Caco-2 (cell line): ENCODE data around the gene INPP5E. TPM values are rescaled to one million over a fixed set of nuclear protein-coding genes. Genes with fewer than 3 reads are reported as not detected.
A peak's percentile ranks its signal among the peaks of the same experiment; 100 is the strongest.

Source experiments
- BruUV-seq: library from RNA; stranded (reverse); fragments of 400-500 nt; replicated peaks from 2 replicates; lab custom pipeline; 2021; lab: Mats Ljungman, UMichigan
- CTCF ChIA-PET: fragments of 300-600 bp; sonication (Branson Sonifier 250); formaldehyde crosslinking; loops from one replicate; lab custom pipeline; 2022; ENCODE audit warnings: antibody characterized with exemption; lab: Charles Lee
- POLR2A ChIA-PET: fragments of 300-600 bp; sonication (Branson Sonifier 250); formaldehyde crosslinking; loops from one replicate; lab custom pipeline; 2022; ENCODE audit warnings: antibody characterized with exemption; lab: Charles Lee
- DNase-seq, 2 experiments: peaks; one replicate each; pipeline versions ENCODE4 v3.0.0 to v3.0.0-alpha.2; 2020 to 2022
- H3K27me3 ChIP-seq: replicated peaks from 2 replicates; pipeline ENCODE4 v1.6.0; 2011; ENCODE audit warnings: low read length; ENCODE audit not compliant: control insufficient read depth, insufficient read depth
- H3K36me3 ChIP-seq: 2 replicates; pipeline ENCODE4 v1.5.1; 2011; ENCODE audit warnings: low read length; ENCODE audit not compliant: control insufficient read depth, insufficient read depth
- H3K4me1 ChIP-seq: fragments of 250-450 bp; sonication (Bioruptor Pico); 2 replicates; pipeline ENCODE4 v1.5.1; 2020; ENCODE audit warnings: mild to moderate bottlenecking
- H3K4me3 ChIP-seq: 2 replicates; pipeline ENCODE4 v1.5.1; 2011; ENCODE audit warnings: low read depth, mild to moderate bottlenecking, control low read depth, low read length
- H3K9me3 ChIP-seq: fragments of 250-450 bp; sonication (Bioruptor Pico); 2 replicates; pipeline ENCODE4 v1.5.1; 2020; ENCODE audit warnings: mild to moderate bottlenecking, moderate library complexity
- H3K27ac Mint-ChIP-seq: one replicate; pipeline ENCODE4 v1.8.0; 2022; ENCODE audit warnings: mixed read lengths; ENCODE audit not compliant: unreplicated experiment
- H3K27me3 Mint-ChIP-seq: one replicate; pipeline ENCODE4 v1.8.0; 2022; ENCODE audit warnings: mixed read lengths; ENCODE audit not compliant: insufficient read depth, unreplicated experiment
- H3K36me3 Mint-ChIP-seq: one replicate; pipeline ENCODE4 v1.8.0; 2022; ENCODE audit warnings: mild to moderate bottlenecking, mixed read lengths; ENCODE audit not compliant: insufficient read depth, unreplicated experiment
- H3K4me1 Mint-ChIP-seq: one replicate; pipeline ENCODE4 v1.8.0; 2022; ENCODE audit warnings: low read depth, mixed read lengths; ENCODE audit not compliant: unreplicated experiment
- H3K4me3 Mint-ChIP-seq: one replicate; pipeline ENCODE4 v1.8.0; 2022; ENCODE audit warnings: mild to moderate bottlenecking, moderate library complexity, mixed read lengths; ENCODE audit not compliant: unreplicated experiment
- H3K9me3 Mint-ChIP-seq: one replicate; pipeline ENCODE4 v1.8.0; 2022; ENCODE audit warnings: mixed read lengths; ENCODE audit not compliant: unreplicated experiment
- CTCF ChIP-seq, 2 experiments: fragments of 200-600 bp in 1 of 2; IDR thresholded peaks; 1 replicate in 1 of 2; 2 replicates in 1 of 2; pipeline versions ENCODE4 v1.5.1 to v1.8.0; 2011 to 2022; ENCODE audit warnings: antibody characterized with exemption in 1 of 2, control low read depth in 1 of 2, inconsistent platforms in 1 of 2, low read depth in 1 of 2, low read length in 1 of 2, mild to moderate bottlenecking in 1 of 2, moderate library complexity in 1 of 2; ENCODE audit not compliant: insufficient read depth in 1 of 2, severe bottlenecking in 1 of 2, unreplicated experiment in 1 of 2
- intact Hi-C: fragments of 100-400 bp; cut with micrococcal nuclease; formaldehyde crosslinking; loops from one replicate; pipeline ENCODE4 v1.10.0; 2022; ENCODE audit not compliant: unreplicated experiment
- total RNA-seq: library from RNA; stranded (reverse); gene quantifications from 2 replicates; pipeline ENCODE4 v1.2.3, GENCODE V29; 2022

INPP5E gene
- total RNA-seq, 1 experiment from 2014 or later = 18.6 TPM

- peak; percentile 71 to 87 for TF ChIP-seq CTCF (IDR thresholded peaks at IDR 0.05; ENCODE audit: insufficient read depth in 1 of 2, low read depth in 1 of 2, low read length in 1 of 2, severe bottlenecking in 1 of 2, unreplicated experiment in 1 of 2)
- Mint-ChIP-seq H3K9me3 (no peaks in the 10 kb centered on the region), H3K36me3 (peaks cover 79% of the 10 kb centered on the region), H3K27ac (peak within 1 kb of the TSS; percentile 90), H3K27me3 (no peaks in the 10 kb centered on the region), H3K4me1 (peaks cover 20% of the 10 kb centered on the region), H3K4me3 (peak within 1 kb of the TSS; percentile 91)
- H3K4me3 ChIP-seq = peak within 1 kb of the TSS; percentile 96
- no TSS peak for BruUV-seq
- CTCF ChIA-PET = interaction anchor here (0.6 to 1.8 kb wide), 5 partner anchors 9 to 100 kb away, joined by 3 to 7 read pairs (median 4); no protein-coding TSS in a partner anchor
- no peaks in the 10 kb centered on the region for H3K36me3 ChIP-seq
- no peaks in the 10 kb centered on the region for H3K4me1 ChIP-seq
- peak; percentile 85 to 93 for DNase-seq
- POLR2A ChIA-PET = interaction anchor here (0.5 to 1.1 kb wide), 2 partner anchors 10 to 66 kb away, joined by 4 to 12 read pairs; partner anchors contain the start of genes ENTR1 and PMPCA
- H3K9me3 ChIP-seq = no peaks in the 10 kb centered on the region
- intact Hi-C loops = loop anchor here (1.0 kb wide), 2 partner anchors 55 to 88 kb away; no protein-coding TSS in a partner anchor
- no peaks in the 10 kb centered on the region for H3K27me3 ChIP-seq
These were observed 39.4 kb downstream of the INPP5E start, which contains the start of gene SNAPC4 for GRCh38 chr9:136400038-136400834. TSS of gene SNAPC4 (minus strand) at chr9:136400170. CDS start at chr9:136398428, 1,742 bp downstream.

- intact Hi-C loops = loop anchor here (1.0 to 5.0 kb wide), 3 partner anchors 37 to 87 kb away; partner anchors contain the start of gene DNLZ
- Histone ChIP-seq H3K9me3 (no peaks in the 10 kb centered on the region), H3K27me3 (no peaks in the 10 kb centered on the region), H3K4me1 (no peaks in the 10 kb centered on the region), H3K36me3 (no peaks in the 10 kb centered on the region), H3K4me3 (peak overlapping the region; percentile 96)
- no TSS peak for BruUV-seq
- peaks cover 20% of the 10 kb centered on the region for H3K4me1 Mint-ChIP-seq
- no peaks in the 10 kb centered on the region for H3K9me3 Mint-ChIP-seq
- peak overlapping the region; percentile 76 for H3K27ac Mint-ChIP-seq
- CTCF ChIA-PET = no interaction called here
- TF ChIP-seq CTCF (IDR thresholded peaks at IDR 0.05; ENCODE audit: insufficient read depth in 1 of 2, low read depth in 1 of 2, low read length in 1 of 2, severe bottlenecking in 1 of 2, unreplicated experiment in 1 of 2) = no peak
- H3K27me3 Mint-ChIP-seq = no peaks in the 10 kb centered on the region
- peak in 1 of 2 experiments; percentile 39 for DNase-seq
- peaks cover 76% of the 10 kb centered on the region for H3K36me3 Mint-ChIP-seq
- POLR2A ChIA-PET = interaction anchor here (0.5 kb wide), 1 partner anchor 65 kb away, joined by 12 read pairs; no protein-coding TSS in a partner anchor
- H3K4me3 Mint-ChIP-seq = peak overlapping the region; percentile 91
These were observed 40.2 kb downstream of the INPP5E start for GRCh38 chr9:136399176-136400037.

- intact Hi-C loops = loop anchor here (5.0 kb wide), 1 partner anchor 36 kb away; the partner anchor contains the start of gene DNLZ
- ChIA-PET CTCF (no interaction called here), POLR2A (no interaction called here)
- Mint-ChIP-seq H3K4me3 (peak overlapping the region; percentile 91), H3K36me3 (peaks cover 71% of the 10 kb centered on the region), H3K4me1 (peaks cover 20% of the 10 kb centered on the region), H3K27me3 (no peaks in the 10 kb centered on the region), H3K9me3 (no peaks in the 10 kb centered on the region), H3K27ac (peak overlapping the region; percentile 76)
- Histone ChIP-seq H3K4me1 (no peaks in the 10 kb centered on the region), H3K9me3 (no peaks in the 10 kb centered on the region), H3K36me3 (peaks cover 1% of the 10 kb centered on the region; the same call in 1 of the 2 replicates), H3K27me3 (no peaks in the 10 kb centered on the region), H3K4me3 (no peak overlapping the region)
- no peak for TF ChIP-seq CTCF (IDR thresholded peaks at IDR 0.05; ENCODE audit: insufficient read depth in 1 of 2, low read depth in 1 of 2, low read length in 1 of 2, severe bottlenecking in 1 of 2, unreplicated experiment in 1 of 2)
- no TSS peak for BruUV-seq
- no peak for DNase-seq
These were observed 41.4 kb downstream of the INPP5E start for GRCh38 chr9:136398286-136398685.
